GM18870 (cell line): ENCODE results near the gene FOXK1.
A peak's percentile ranks its signal among the peaks of the same experiment; 100 is the strongest.
"Not testable (repeated sequence)": the region's sequence is repeated elsewhere in the genome, so short reads cannot be mapped to it uniquely, and the experiment has no call there.

Source experiments
- ATAC-seq: cut with Tn5 transposase; IDR thresholded peaks from one replicate; pipeline ENCODE4 v1.9.1; 2021; ENCODE audit warnings: moderate library complexity; ENCODE audit not compliant: unreplicated experiment

Gene FOXK1

DNA sequence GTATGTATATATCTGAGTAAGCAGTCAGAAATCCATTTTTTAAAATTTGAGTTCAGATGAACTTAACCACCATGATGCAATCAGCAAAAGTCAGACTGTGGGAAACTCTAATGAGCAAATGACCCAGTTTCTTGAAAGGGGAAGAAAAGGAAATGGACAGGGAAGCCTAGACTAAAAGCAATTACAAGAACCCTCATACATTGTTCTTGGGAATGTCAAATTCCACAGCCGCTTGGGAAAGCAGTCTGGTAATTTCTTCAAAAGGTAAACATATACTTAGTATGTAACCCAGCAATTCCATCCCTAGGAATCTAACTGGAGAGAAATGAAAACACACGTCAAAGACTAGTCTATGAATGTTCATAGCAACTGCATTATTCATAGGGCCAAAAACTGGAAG, 16.4 kb upstream of the FOXK1 start:
- no peak for ATAC-seq

DNA sequence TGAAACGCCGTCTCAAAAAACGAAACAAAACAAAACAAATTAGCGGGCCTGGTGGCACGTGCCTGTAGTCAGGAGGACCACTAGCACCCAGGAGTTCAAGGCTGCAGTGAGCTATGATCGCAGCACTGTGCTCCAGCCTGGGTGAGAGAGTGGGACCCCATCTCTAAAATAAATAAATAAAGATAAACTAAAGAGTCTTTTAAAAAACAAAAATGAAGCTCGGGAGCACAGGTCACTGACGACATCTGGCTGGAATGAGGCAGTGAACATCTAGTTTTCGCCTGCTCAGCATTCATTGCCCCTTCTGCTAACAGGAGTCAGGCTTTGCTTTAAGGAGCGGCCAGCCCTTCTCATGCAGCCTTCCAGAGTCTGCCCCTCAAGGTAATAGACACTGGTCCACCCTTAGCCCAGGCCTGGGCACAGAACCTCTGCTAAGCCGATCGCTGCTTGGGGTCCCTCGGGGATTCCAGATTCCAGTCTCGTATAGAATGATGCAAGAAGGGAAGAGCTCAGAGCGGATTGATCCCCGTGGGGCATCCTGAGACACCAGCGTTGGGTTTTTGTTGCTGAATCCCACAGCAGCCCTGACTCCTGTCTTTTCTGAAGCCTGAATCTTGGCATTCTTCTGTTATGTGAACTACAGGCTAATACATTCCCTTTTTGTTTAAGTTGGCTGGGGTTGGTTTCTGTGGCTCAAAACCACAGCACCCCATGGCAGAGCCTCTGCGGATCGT, 14.2 kb upstream of the FOXK1 start:
- no peak for ATAC-seq

DNA sequence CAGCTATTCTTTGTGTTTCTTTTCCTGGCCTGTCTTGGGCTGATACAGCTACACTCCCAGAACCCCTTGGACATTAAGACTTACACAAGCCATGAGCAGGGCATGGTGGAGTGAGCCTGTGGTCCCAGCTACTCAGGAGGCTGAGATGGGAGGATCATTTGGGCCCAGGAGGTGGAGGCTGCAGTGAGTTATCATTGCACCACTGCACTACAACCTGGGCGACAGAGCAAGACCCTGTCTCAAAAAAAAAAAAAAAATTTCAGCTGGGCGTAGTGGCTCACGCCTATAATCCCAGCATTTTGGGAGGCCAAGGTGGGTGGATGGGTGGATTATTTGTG, 13.6 kb upstream of the FOXK1 start:
- no peak for ATAC-seq

DNA sequence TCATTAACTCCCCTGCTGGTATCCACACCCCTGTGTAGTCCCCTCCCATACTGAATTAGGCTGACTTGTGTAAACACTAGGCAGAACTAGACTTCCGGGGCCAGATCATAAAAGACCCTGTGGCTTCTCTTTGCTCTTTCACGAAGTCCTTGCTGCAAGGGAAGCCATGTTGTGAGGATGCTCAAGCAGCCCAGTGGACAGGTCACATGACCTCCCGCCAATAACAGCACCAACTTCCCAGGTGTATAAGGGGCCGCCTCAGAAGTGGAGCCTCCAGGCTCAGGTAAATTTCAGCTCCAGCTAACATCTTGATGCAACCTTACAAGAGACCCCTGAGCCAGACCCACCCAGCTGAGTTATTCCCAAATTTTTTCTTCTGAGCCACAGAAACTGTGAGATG, 11.3 kb upstream of the FOXK1 start:
- ATAC-seq: no peak

GRCh38 chr7:4675771-4676367, 6.2 kb upstream of the FOXK1 start:
- no peak for ATAC-seq

GRCh38 chr7:4677518-4677917, 4.6 kb upstream of the FOXK1 start:
- ATAC-seq: not testable (repeated sequence)

GRCh38 chr7:4681218-4681851, 760 bp upstream of the FOXK1 start:
- no peak for ATAC-seq

DNA sequence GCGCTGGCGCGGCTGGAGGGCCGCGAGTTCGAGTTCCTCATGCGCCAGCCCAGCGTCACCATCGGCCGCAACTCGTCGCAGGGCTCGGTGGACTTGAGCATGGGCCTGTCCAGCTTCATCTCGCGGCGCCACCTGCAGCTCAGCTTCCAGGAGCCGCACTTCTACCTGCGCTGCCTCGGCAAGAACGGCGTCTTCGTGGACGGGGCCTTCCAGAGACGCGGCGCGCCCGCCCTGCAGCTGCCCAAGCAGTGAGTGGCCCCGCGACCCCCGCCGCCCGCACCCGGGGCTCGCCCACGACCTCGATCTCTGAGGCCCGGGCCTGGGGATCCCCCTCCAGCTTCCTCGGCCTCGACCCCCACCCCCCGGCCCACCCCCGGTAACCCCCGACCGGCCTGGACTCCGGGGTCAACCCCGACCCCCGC, 537 bp downstream of the FOXK1 start:
- no peak for ATAC-seq

- no peak for ATAC-seq
Observed at GRCh38 chr7:4683043-4683883, 1.2 kb downstream of the FOXK1 start.

GRCh38 chr7:4683884-4684565, 1.9 kb downstream of the FOXK1 start:
- peak; percentile 67 for ATAC-seq

DNA sequence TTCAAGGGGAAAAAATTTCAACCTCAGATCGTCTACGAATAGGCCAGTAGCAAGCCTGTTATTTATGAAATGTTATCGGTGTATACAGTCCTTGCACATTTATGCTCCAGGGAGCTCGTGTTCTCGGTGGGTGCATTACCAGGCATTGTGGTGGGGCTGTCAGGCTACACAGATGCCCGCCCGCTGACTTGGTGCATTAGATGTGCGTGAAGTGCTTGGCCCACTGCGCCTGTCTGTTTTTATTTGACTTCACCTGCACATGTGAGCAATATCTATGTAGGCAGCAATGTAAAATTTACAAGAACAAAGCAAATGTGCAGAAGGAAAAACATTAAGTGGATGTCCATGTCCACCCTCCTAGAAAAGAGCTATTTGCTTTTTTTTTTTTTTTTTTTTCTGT, 2.8 kb downstream of the FOXK1 start:
- no peak for ATAC-seq

GRCh38 chr7:4685676-4686075, 3.6 kb downstream of the FOXK1 start:
- ATAC-seq: not testable (repeated sequence)

DNA sequence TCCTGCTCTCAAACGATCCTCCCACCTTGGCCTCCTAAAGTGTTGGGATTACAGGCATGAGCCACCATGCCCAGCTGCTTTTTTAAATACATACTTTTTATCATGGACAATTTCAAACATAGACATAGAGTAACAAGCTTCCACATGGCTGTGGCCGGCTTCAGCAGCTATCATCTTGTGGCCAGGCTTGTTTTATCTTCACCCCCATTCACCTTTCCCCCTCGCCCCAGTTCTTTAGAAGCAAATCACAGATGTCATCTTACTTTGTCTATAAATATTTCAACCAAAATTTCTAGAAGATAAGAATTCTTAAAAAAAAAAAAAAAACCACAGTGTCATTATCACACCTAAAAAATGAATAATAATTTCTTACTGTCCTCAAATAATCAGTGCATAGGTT, 5.9 kb downstream of the FOXK1 start:
- ATAC-seq: no peak

- no peak for ATAC-seq
Observed at GRCh38 chr7:4689151-4689550, 7.1 kb downstream of the FOXK1 start.

DNA sequence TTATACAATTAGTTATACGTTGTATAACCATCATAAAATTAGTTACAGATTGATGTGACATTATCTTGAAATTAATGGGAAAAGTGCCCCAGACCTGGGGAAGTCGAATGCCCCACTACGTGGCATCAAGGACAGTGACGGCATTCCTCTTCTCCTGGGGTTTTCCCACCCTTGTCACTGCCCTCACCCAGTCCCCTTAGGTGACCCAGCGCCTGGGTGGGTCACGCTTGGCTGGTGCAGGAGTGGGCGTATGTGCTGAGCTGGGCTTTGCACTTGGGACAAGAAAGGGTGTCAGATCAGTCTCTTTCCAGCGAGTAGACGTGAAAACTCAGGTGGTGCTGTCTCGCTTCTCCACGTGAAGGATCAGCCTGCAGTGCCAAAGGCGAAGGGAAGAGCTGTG, 7.6 kb downstream of the FOXK1 start:
- ATAC-seq: no peak

- ATAC-seq: no peak
Observed at GRCh38 chr7:4690953-4691856, 9.1 kb downstream of the FOXK1 start.

- no peak for ATAC-seq
Observed at GRCh38 chr7:4692055-4692454, 10.0 kb downstream of the FOXK1 start.

DNA sequence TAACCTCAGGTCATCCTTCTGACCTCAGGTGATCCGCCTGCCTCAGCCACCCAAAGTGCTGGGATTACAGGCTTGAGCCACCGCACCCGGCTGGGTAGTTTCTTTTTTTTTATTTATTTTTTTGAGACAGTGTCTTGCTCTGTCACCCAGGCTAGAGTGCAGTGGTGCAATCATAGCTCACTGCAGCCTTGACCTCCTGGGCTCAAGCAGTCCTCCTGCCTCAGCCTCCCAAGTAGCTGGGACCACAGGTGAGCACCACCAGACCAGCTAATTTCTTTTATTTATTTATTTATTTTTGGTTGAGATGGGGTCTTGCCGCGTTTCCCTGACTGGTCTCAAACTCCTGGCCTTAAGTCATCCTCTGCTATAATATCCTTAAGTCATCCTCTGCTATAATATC, 10.5 kb downstream of the FOXK1 start:
- not testable (repeated sequence) for ATAC-seq

DNA sequence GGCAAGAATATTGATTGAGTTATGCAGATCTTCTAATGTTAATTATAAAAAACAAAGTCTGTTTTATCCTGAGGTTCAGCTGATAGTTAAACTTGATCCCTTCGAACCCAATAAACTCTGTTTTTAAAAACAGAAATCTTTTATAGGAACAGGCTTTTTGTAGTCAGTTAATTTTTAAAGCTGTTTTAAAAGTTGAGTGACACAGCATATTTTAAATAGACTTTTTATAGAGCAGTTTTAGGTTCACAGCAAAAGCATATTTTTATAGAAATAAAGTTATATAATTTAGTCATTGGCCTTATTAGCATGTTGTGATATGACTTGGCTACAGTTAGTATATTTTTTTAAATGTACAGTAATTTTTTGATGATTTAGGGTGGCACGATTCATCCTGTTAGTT, 11.1 kb downstream of the FOXK1 start:
- ATAC-seq: no peak

GRCh38 chr7:4693749-4694148, 11.7 kb downstream of the FOXK1 start:
- no peak for ATAC-seq
